Erythroblast (primary cell): ENCODE measurements around the gene IRX2.

ENCODE experiments used
- GATA1 ChIP-seq: IDR thresholded peaks from 2 replicates; pipeline ENCODE4 v1.6.1; 2011; ENCODE audit warnings: low read depth, mild to moderate bottlenecking, control low read depth, low read length, moderate library complexity
- POLR2A ChIP-seq: IDR thresholded peaks from 2 replicates; pipeline ENCODE4 v1.6.1; 2011; ENCODE audit warnings: mild to moderate bottlenecking, low read length

DNA sequence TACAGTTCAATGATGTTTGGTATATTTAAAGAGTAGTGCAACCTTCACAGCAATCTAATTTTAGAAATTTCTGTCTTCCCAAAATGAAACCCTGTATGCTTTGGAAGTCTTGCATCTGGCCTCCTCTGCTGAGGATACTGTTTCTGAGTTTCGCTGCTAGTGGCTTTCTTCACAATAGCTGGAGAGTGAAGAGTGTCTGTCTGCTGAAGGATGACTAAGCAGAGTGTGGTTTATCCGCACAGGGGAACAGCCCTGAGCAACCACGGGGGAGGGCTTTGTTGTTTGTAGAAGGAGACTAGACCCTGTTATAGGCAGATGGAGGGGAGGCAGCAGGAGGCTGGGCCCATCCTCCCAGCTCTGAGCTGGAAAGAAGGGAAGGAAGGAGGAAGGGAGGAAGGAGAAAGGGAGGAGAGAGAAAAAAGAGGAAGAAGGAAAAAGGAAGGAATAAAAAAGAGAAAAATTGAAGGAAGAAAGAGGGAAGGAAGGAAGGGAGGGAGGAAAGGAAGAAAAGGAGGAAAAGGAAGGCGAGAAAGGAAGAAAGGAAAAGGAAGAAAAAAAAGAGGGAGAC, 10.5 kb upstream of the IRX2 start:
- TF ChIP-seq POLR2A (no peak), GATA1 (no peak)
